Stimulated activated CD4-positive, alpha-beta T cell treated with anti-CD3 and anti-CD28 coated beads, Interleukin-1b, Interleukin-23, amount 100 ng/mL, for 24 hours (primary cell): ENCODE data around the gene ABCB4.
"Not testable (repeated sequence)": the region's sequence is repeated elsewhere in the genome, so short reads cannot be mapped to it uniquely, and the experiment has no call there.

Experiments
- DNase-seq, 4 experiments: peaks; one replicate each; pipeline ENCODE4 v3.0.0-alpha.2; 2020; ENCODE audit warnings: low read depth in 4 of 4, low spot score in 1 of 4

The ABCB4 gene

GRCh38 chr7:87476179-87476557, 688 bp upstream of the ABCB4 start:
- DNase-seq, result no peak

- DNase-seq, result no peak
Observed at GRCh38 chr7:87474533-87475358, 734 bp downstream of the ABCB4 start.

GRCh38 chr7:87473986-87474385, 1.5 kb downstream of the ABCB4 start:
- DNase-seq, result no peak

GRCh38 chr7:87473192-87473591, 2.3 kb downstream of the ABCB4 start:
- DNase-seq, result no peak

GRCh38 chr7:87471473-87471872, 4.0 kb downstream of the ABCB4 start:
- no peak for DNase-seq

- not testable (repeated sequence) for DNase-seq
Observed at GRCh38 chr7:87469204-87469603, 6.3 kb downstream of the ABCB4 start.

GRCh38 chr7:87465534-87465880, 10.0 kb downstream of the ABCB4 start:
- not testable (repeated sequence) for DNase-seq

- DNase-seq, result not testable (repeated sequence)
Observed at GRCh38 chr7:87464830-87465533, 10.5 kb downstream of the ABCB4 start.

GRCh38 chr7:87463982-87464381, 11.5 kb downstream of the ABCB4 start:
- no peak for DNase-seq

- DNase-seq, result not testable (repeated sequence)
Observed at GRCh38 chr7:87460444-87460843, 15.0 kb downstream of the ABCB4 start.

GRCh38 chr7:87459941-87460340, 15.5 kb downstream of the ABCB4 start:
- DNase-seq, result no peak

- DNase-seq, result no peak
Observed at GRCh38 chr7:87458148-87458547, 17.3 kb downstream of the ABCB4 start.

- DNase-seq, result no peak
Observed at GRCh38 chr7:87456247-87456646, 19.2 kb downstream of the ABCB4 start.

- DNase-seq, result no peak
Observed at GRCh38 chr7:87452279-87452678, 23.2 kb downstream of the ABCB4 start.

GRCh38 chr7:87451187-87451586, 24.3 kb downstream of the ABCB4 start:
- no peak for DNase-seq

GRCh38 chr7:87450706-87451105, 24.8 kb downstream of the ABCB4 start:
- no peak for DNase-seq

- no peak for DNase-seq
Observed at GRCh38 chr7:87448388-87448787, 27.1 kb downstream of the ABCB4 start.

GRCh38 chr7:87447116-87447635, 28.3 kb downstream of the ABCB4 start:
- DNase-seq, result no peak

GRCh38 chr7:87445897-87446296, 29.6 kb downstream of the ABCB4 start:
- no peak for DNase-seq

GRCh38 chr7:87435546-87435945, 39.9 kb downstream of the ABCB4 start:
- DNase-seq, result no peak

- DNase-seq, result no peak
Observed at GRCh38 chr7:87432536-87432935, 42.9 kb downstream of the ABCB4 start.

GRCh38 chr7:87427288-87427687, 48.2 kb downstream of the ABCB4 start:
- DNase-seq, result no peak
